SK-N-SH treated with all-trans-retinoic acid at 6 μM for 48 hours (cell line): ENCODE measurements around the gene HIVEP3.

Experiments used
- ATAC-seq: fragments of 200-7000 bp; cut with Tn5 transposase; 3 replicates; pipeline ENCODE4 v1.9.1; 2020; ENCODE audit warnings: mild to moderate bottlenecking, moderate library complexity
- ARNTL ChIP-seq: fragments of 450-650 bp; formaldehyde crosslinking; IDR thresholded peaks from 2 replicates; pipeline ENCODE4 v1.5.0; 2020; ENCODE audit warnings: low read depth, mild to moderate bottlenecking, moderate library complexity, borderline replicate concordance
- BACH2 ChIP-seq: fragments of 250-450 bp; sonication (Bioruptor Pico); IDR thresholded peaks from 2 replicates; pipeline ENCODE4 v1.9.0; 2021; ENCODE audit warnings: mild to moderate bottlenecking, borderline replicate concordance
- CREB5 ChIP-seq: fragments of 250-450 bp; sonication (Bioruptor Pico); IDR thresholded peaks from 2 replicates; pipeline ENCODE4 v1.5.1; 2020; ENCODE audit warnings: low read depth, mild to moderate bottlenecking, moderate library complexity
- CSRNP3 ChIP-seq: fragments of 250-450 bp; sonication (Bioruptor Pico); IDR thresholded peaks from 2 replicates; pipeline ENCODE4 v1.5.1; 2021; ENCODE audit warnings: mild to moderate bottlenecking, moderate library complexity
- ESRRG ChIP-seq: fragments of 250-450 bp; sonication (Bioruptor Pico); IDR thresholded peaks from 2 replicates; pipeline ENCODE4 v1.6.1; 2021; ENCODE audit warnings: mild to moderate bottlenecking
- GLIS3 ChIP-seq: fragments of 250-450 bp; sonication (Bioruptor Pico); IDR thresholded peaks from 2 replicates; pipeline ENCODE4 v1.5.0; 2020; ENCODE audit warnings: mild to moderate bottlenecking, moderate library complexity
- ISL1 ChIP-seq: fragments of 250-450 bp; sonication (Bioruptor Pico); IDR thresholded peaks from 2 replicates; pipeline ENCODE4 v2.1.2; 2022; ENCODE audit warnings: mild to moderate bottlenecking, moderate library complexity
- OSR1 ChIP-seq: fragments of 250-450 bp; sonication (Bioruptor Pico); IDR thresholded peaks from 2 replicates; pipeline ENCODE4 v1.8.0; 2022; ENCODE audit warnings: moderate library complexity, mild to moderate bottlenecking, inconsistent platforms
- PATZ1 ChIP-seq: fragments of 250-450 bp; sonication (Bioruptor Pico); IDR thresholded peaks from 2 replicates; pipeline ENCODE4 v1.8.0; 2020; ENCODE audit warnings: mild to moderate bottlenecking, moderate library complexity, borderline replicate concordance
- PPARA ChIP-seq: fragments of 250-450 bp; sonication (Bioruptor Pico); IDR thresholded peaks from 2 replicates; pipeline ENCODE4 v1.5.0; 2020; ENCODE audit warnings: mild to moderate bottlenecking, borderline replicate concordance
- SNAI2 ChIP-seq: fragments of 250-450 bp; sonication (Bioruptor Pico); IDR thresholded peaks from 2 replicates; pipeline ENCODE4 v1.5.0; 2020; ENCODE audit warnings: mild to moderate bottlenecking, moderate library complexity
- TCF4 ChIP-seq: fragments of 250-450 bp; sonication (Bioruptor Pico); IDR thresholded peaks from 2 replicates; pipeline ENCODE4 v1.8.0; 2021; ENCODE audit warnings: mild to moderate bottlenecking, moderate library complexity, borderline replicate concordance
- TSHZ2 ChIP-seq: fragments of 250-450 bp; sonication (Bioruptor Pico); IDR thresholded peaks from 2 replicates; pipeline ENCODE4 v1.5.0; 2020; ENCODE audit warnings: mild to moderate bottlenecking, moderate library complexity
- ZC3H10 ChIP-seq: fragments of 250-450 bp; sonication (Bioruptor Pico); IDR thresholded peaks from 2 replicates; pipeline ENCODE4 v1.5.1; 2021; ENCODE audit warnings: mild to moderate bottlenecking, moderate library complexity
- ZFP3 ChIP-seq: fragments of 250-450 bp; sonication (Bioruptor Pico); IDR thresholded peaks from 2 replicates; pipeline ENCODE4 v1.5.0; 2020; ENCODE audit warnings: mild to moderate bottlenecking, moderate library complexity
- ZFP30 ChIP-seq: fragments of 450-650 bp; formaldehyde crosslinking; IDR thresholded peaks from 2 replicates; pipeline ENCODE4 v1.5.0; 2022; ENCODE audit warnings: mild to moderate bottlenecking, moderate library complexity
- ZNF565 ChIP-seq: fragments of 450-650 bp; formaldehyde crosslinking; conservative IDR thresholded peaks from 2 replicates; pipeline ENCODE4 v1.5.0; 2020; ENCODE audit warnings: low read depth, mild to moderate bottlenecking, moderate library complexity
- ZNF70 ChIP-seq: fragments of 450-650 bp; formaldehyde crosslinking; IDR thresholded peaks from 2 replicates; pipeline ENCODE4 v1.5.0; 2020; ENCODE audit warnings: mild to moderate bottlenecking, moderate library complexity
- ZNF8 ChIP-seq: fragments of 450-650 bp; formaldehyde crosslinking; IDR thresholded peaks from 2 replicates; pipeline ENCODE4 v1.5.0; 2020; ENCODE audit warnings: mild to moderate bottlenecking, moderate library complexity

HIVEP3 gene

GRCh38 chr1:41855713-41856112 is 63.0 kb downstream of the HIVEP3 start:
- no peak for ATAC-seq
- TF ChIP-seq OSR1 (CRISPR knock-in tag) (no peak), TSHZ2 (no peak), TCF4 (no peak), ESRRG (no peak), ZFP30 (CRISPR knock-in tag) (no peak), PATZ1 (CRISPR knock-in tag) (no peak), PPARA (CRISPR knock-in tag) (no peak)
- TF ChIP-seq, all 23 proteins: peak for 0

GRCh38 chr1:41853907-41854306 is 64.8 kb downstream of the HIVEP3 start:
- TF ChIP-seq ZNF8: no peak
- TF ChIP-seq ZNF565 (CRISPR knock-in tag): no peak
- no peak for TF ChIP-seq ARNTL (CRISPR knock-in tag)
- TF ChIP-seq CREB5 (CRISPR knock-in tag): no peak
- no peak for TF ChIP-seq SNAI2
- TF ChIP-seq PPARA (CRISPR knock-in tag): no peak
- no peak for TF ChIP-seq ZFP30 (CRISPR knock-in tag)
- TF ChIP-seq BACH2: no peak
- TF ChIP-seq CSRNP3 (CRISPR knock-in tag): no peak
- no peak for TF ChIP-seq ZFP3 (CRISPR knock-in tag)
- TF ChIP-seq TSHZ2: no peak
- TF ChIP-seq ZC3H10 (CRISPR knock-in tag): no peak
- TF ChIP-seq ZNF70 (CRISPR knock-in tag): no peak
- TF ChIP-seq ISL1 (CRISPR knock-in tag): no peak
- ATAC-seq: no peak

- no peak for TF ChIP-seq GLIS3
- TF ChIP-seq ESRRG: no peak
- TF ChIP-seq CREB5 (CRISPR knock-in tag): no peak
- no peak for ATAC-seq
These were observed 66.6 kb downstream of the HIVEP3 start for GRCh38 chr1:41852091-41852490.
